WTC11 (cell line): ENCODE data around the gene ATP6AP1. TPM values are rescaled to one million over a fixed set of nuclear protein-coding genes. Genes with fewer than 3 reads are reported as not detected.

Source experiments
- ATAC-seq: fragments of 200-7000 bp; cut with Tn5 transposase; 2 replicates; pipeline ENCODE4 v1.10.0; 2021; ENCODE audit warnings: mild to moderate bottlenecking, moderate library complexity
- CTCF ChIA-PET: fragments of 300-600 bp; sonication (Branson Sonifier 250); formaldehyde crosslinking; loops from one replicate; lab custom pipeline; 2021; ENCODE audit warnings: antibody characterized with exemption; lab: Charles Lee
- POLR2A ChIA-PET: fragments of 350-600 bp; sonication (Branson Sonifier 250); formaldehyde crosslinking; loops from one replicate; lab custom pipeline; 2021; ENCODE audit warnings: antibody characterized with exemption; lab: Charles Lee
- DNase-seq: peaks from one replicate; pipeline ENCODE4 v3.0.0; 2021; ENCODE audit warnings: low spot score
- H3K27ac Mint-ChIP-seq: 2 replicates; pipeline ENCODE4 v1.8.0; 2021; ENCODE audit warnings: mixed read lengths
- H3K27me3 Mint-ChIP-seq: 2 replicates; pipeline ENCODE4 v1.8.0; 2021; ENCODE audit warnings: low read depth, mild to moderate bottlenecking, moderate library complexity, mixed read lengths
- H3K36me3 Mint-ChIP-seq: 2 replicates; pipeline ENCODE4 v1.8.0; 2021; ENCODE audit warnings: mixed read lengths
- H3K4me1 Mint-ChIP-seq: 2 replicates; pipeline ENCODE4 v1.8.0; 2022; ENCODE audit warnings: mixed read lengths
- H3K4me3 Mint-ChIP-seq: 2 replicates; pipeline ENCODE4 v1.8.0; 2021; ENCODE audit warnings: mild to moderate bottlenecking, moderate library complexity, mixed read lengths
- H3K9me3 Mint-ChIP-seq: 2 replicates; pipeline ENCODE4 v1.8.0; 2021; ENCODE audit warnings: mixed read lengths
- CREB1 ChIP-seq: sonication (generic); formaldehyde crosslinking; IDR thresholded peaks from 2 replicates; pipeline ENCODE4 v1.8.0; 2023; ENCODE audit warnings: mild to moderate bottlenecking, missing genetic modification reagents
- E2F5 ChIP-seq: sonication (generic); formaldehyde crosslinking; IDR thresholded peaks from 2 replicates; pipeline ENCODE4 v1.8.1; 2022; ENCODE audit warnings: mild to moderate bottlenecking, moderate library complexity, missing genetic modification reagents
- FOXK1 ChIP-seq: sonication (generic); formaldehyde crosslinking; IDR thresholded peaks from 2 replicates; pipeline ENCODE4 v1.8.0; 2022; ENCODE audit warnings: mild to moderate bottlenecking, moderate library complexity, missing genetic modification reagents
- GABPB1 ChIP-seq: sonication (generic); formaldehyde crosslinking; IDR thresholded peaks from 2 replicates; pipeline ENCODE4 v1.8.1; 2023; ENCODE audit warnings: mild to moderate bottlenecking, missing genetic modification reagents
- IRF1 ChIP-seq: sonication (generic); formaldehyde crosslinking; IDR thresholded peaks from 2 replicates; pipeline ENCODE4 v1.8.0; 2023; ENCODE audit warnings: missing genetic modification reagents
- MLX ChIP-seq: sonication (generic); formaldehyde crosslinking; IDR thresholded peaks from 2 replicates; pipeline ENCODE4 v1.8.1; 2023; ENCODE audit warnings: mild to moderate bottlenecking, missing genetic modification reagents, moderate library complexity
- MYBL2 ChIP-seq: sonication (generic); formaldehyde crosslinking; IDR thresholded peaks from 2 replicates; pipeline ENCODE4 v1.8.1; 2023; ENCODE audit warnings: mild to moderate bottlenecking, moderate library complexity, missing genetic modification reagents
- NFE2L1 ChIP-seq: sonication (generic); formaldehyde crosslinking; IDR thresholded peaks from 2 replicates; pipeline ENCODE4 v1.8.1; 2023; ENCODE audit warnings: missing genetic modification reagents
- PRRX2 ChIP-seq: fragments of 250-450 bp; sonication (Bioruptor Pico); IDR thresholded peaks from 2 replicates; pipeline ENCODE4 v1.8.0; 2021; ENCODE audit warnings: mild to moderate bottlenecking
- SMAD4 ChIP-seq: sonication (generic); formaldehyde crosslinking; IDR thresholded peaks from 2 replicates; pipeline ENCODE4 v1.8.0; 2022; ENCODE audit warnings: mild to moderate bottlenecking, missing genetic modification reagents
- SP1 ChIP-seq: sonication (generic); formaldehyde crosslinking; conservative IDR thresholded peaks from 2 replicates; pipeline ENCODE4 v1.8.1; 2022; ENCODE audit warnings: missing genetic modification reagents
- TEAD1 ChIP-seq: sonication (generic); formaldehyde crosslinking; IDR thresholded peaks from 2 replicates; pipeline ENCODE4 v1.8.0; 2022; ENCODE audit warnings: mild to moderate bottlenecking, missing genetic modification reagents
- ZNF317 ChIP-seq: sonication (generic); formaldehyde crosslinking; IDR thresholded peaks from 2 replicates; pipeline ENCODE4 v1.8.1; 2023; ENCODE audit warnings: low read depth, mild to moderate bottlenecking, moderate library complexity, missing genetic modification reagents, borderline replicate concordance
- ZNF532 ChIP-seq: fragments of 250-450 bp; sonication (Bioruptor Pico); IDR thresholded peaks from 2 replicates; pipeline ENCODE4 v1.9.0; 2021; ENCODE audit warnings: mild to moderate bottlenecking, borderline replicate concordance
- total RNA-seq: library from RNA; stranded (reverse); gene quantifications from 3 replicates; pipeline ENCODE4 v1.2.3, GENCODE V29; 2021
- TF ChIP-seq, protein P1 (sequence below): sonication (generic); formaldehyde crosslinking; IDR thresholded peaks from 2 replicates; pipeline ENCODE4 v1.8.0; 2022; ENCODE audit warnings: mild to moderate bottlenecking, missing genetic modification reagents

ATP6AP1 gene
- total RNA-seq, 1 experiment from 2014 or later, result 43.9 TPM

DNA sequence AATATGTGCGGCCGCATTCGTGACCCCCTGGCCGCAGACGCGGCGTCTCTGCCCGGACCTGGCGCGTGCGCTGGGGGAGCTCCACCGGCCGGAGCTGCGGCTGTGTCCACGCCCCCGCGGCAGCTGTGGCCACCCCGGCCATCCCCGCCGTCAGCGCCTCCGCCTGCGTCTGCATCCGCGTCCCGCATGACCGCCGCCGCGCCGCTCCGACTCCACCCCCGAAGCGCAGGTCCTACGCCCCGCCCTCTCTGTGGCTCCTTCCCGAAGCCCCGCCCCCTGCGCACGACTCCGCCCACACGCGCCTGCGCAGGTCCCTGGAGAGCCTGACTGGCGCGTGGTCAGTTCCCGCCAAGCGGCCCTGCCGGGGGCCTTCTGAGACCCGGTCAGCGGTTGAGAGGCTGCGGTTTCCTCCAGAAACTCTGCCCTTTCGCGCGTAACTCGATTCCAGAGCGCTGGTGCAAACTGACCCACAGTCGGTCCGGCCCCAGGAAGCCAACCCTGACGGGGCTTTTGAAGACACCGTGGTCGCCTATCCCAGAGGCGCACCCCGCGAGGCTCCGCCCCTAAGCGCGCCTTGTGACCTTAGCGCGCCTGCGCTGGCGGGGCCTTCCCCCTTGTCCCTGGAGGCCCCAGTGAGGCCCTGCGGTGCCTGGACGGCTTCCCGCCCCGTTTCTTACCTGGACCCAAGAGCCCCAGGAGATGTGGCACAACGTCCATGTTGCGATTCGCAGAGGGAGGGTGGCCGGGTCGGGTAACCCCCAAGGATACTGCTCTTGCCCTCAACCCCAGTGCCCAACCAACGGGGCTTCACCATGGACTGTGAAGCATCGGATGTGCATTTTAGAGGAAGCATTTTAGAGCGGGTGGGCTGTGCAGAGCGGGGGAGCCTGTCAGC lies 50.5 kb downstream of the ATP6AP1 start, which contains the start of gene LAGE3 (continued):
- TF ChIP-seq IRF1 (peak; percentile 78; the same call in 1 of the 2 replicates), E2F5 (CRISPR knock-in tag) (peak; percentile 96), SP1 (CRISPR knock-in tag) (peak; percentile 94), FOXK1 (CRISPR knock-in tag) (peak; percentile 77), ZNF317 (CRISPR knock-in tag) (no peak), TEAD1 (CRISPR knock-in tag) (peak; percentile 34; the same call in 1 of the 2 replicates), CREB1 (CRISPR knock-in tag) (peak; percentile 61; the same call in 1 of the 2 replicates), GABPB1 (CRISPR knock-in tag) (no peak), NFE2L1 (CRISPR knock-in tag) (peak; percentile 85; the same call in 1 of the 2 replicates)

GRCh38 chrX:154481195-154481594 lies 52.7 kb downstream of the ATP6AP1 start:
- POLR2A ChIA-PET, result interaction anchor here (0.5 kb wide), 1 partner anchor 56 kb away, joined by 6 read pairs; no protein-coding TSS in a partner anchor
- no peaks in the 10 kb centered on the region for H3K27me3 Mint-ChIP-seq
- no peaks in the 10 kb centered on the region for H3K36me3 Mint-ChIP-seq
- no peaks in the 10 kb centered on the region for H3K9me3 Mint-ChIP-seq
- TF ChIP-seq, protein P1, sequence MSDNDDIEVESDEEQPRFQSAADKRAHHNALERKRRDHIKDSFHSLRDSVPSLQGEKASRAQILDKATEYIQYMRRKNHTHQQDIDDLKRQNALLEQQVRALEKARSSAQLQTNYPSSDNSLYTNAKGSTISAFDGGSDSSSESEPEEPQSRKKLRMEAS (CRISPR knock-in tag), result no peak
- TF ChIP-seq PRRX2, result no peak
- TF ChIP-seq ZNF532, result no peak
- no peak for TF ChIP-seq SMAD4 (CRISPR knock-in tag)
- TF ChIP-seq MYBL2 (CRISPR knock-in tag), result no peak
- TF ChIP-seq MLX, result no peak
- TF ChIP-seq ZNF317 (CRISPR knock-in tag), result no peak
- TF ChIP-seq, all 79 proteins: peak for 0
- peaks cover 3% of the 10 kb centered on the region; the same call in 1 of the 2 replicates for H3K4me1 Mint-ChIP-seq
- no peak for DNase-seq
- H3K27ac Mint-ChIP-seq, result no peak overlapping the region
- no peak for ATAC-seq
- CTCF ChIA-PET, result no interaction called here
- H3K4me3 Mint-ChIP-seq, result no peak overlapping the region
